SKM-1 (cell line): ENCODE measurements around the gene NFAT5.
A peak's percentile ranks its signal among the peaks of the same experiment; 100 is the strongest.
"Not testable (repeated sequence)": the region's sequence is repeated elsewhere in the genome, so short reads cannot be mapped to it uniquely, and the experiment has no call there.

ENCODE experiments used
- DNase-seq: peaks from one replicate; lab custom pipeline; 2025; ENCODE audit not compliant: unreplicated experiment; lab: John Stamatoyannopoulos, UW

Gene NFAT5

GRCh38 chr16:69546663-69547062, 19.1 kb upstream of the NFAT5 start:
- not testable (repeated sequence) for DNase-seq

- no peak for DNase-seq
Observed at GRCh38 chr16:69553332-69553731, 12.4 kb upstream of the NFAT5 start.

GRCh38 chr16:69554495-69554894, 11.3 kb upstream of the NFAT5 start:
- DNase-seq, result no peak

- peak; percentile 62 for DNase-seq
Observed at GRCh38 chr16:69555437-69555836, 10.3 kb upstream of the NFAT5 start.

GRCh38 chr16:69555867-69556266, 9.9 kb upstream of the NFAT5 start:
- DNase-seq, result no peak

- DNase-seq, result no peak
Observed at GRCh38 chr16:69559164-69559563, 6.6 kb upstream of the NFAT5 start.

- DNase-seq, result not testable (repeated sequence)
Observed at GRCh38 chr16:69561367-69561766, 4.4 kb upstream of the NFAT5 start.

GRCh38 chr16:69561901-69562300, 3.9 kb upstream of the NFAT5 start:
- DNase-seq, result no peak

GRCh38 chr16:69562813-69563212, 3.0 kb upstream of the NFAT5 start:
- no peak for DNase-seq

GRCh38 chr16:69563605-69564580, 1.9 kb upstream of the NFAT5 start:
- peak; percentile 62 for DNase-seq

GRCh38 chr16:69564845-69565670, 708 bp upstream of the NFAT5 start:
- no peak for DNase-seq

- DNase-seq, result no peak
Observed at GRCh38 chr16:69566240-69566980, 644 bp downstream of the NFAT5 start.

GRCh38 chr16:69566981-69567680, 1.4 kb downstream of the NFAT5 start:
- no peak for DNase-seq

- no peak for DNase-seq
Observed at GRCh38 chr16:69568676-69569075, 2.9 kb downstream of the NFAT5 start.

GRCh38 chr16:69578771-69579170, 13.0 kb downstream of the NFAT5 start:
- DNase-seq, result not testable (repeated sequence)

- no peak for DNase-seq
Observed at GRCh38 chr16:69579783-69580481, 14.2 kb downstream of the NFAT5 start.

GRCh38 chr16:69581297-69581696, 15.5 kb downstream of the NFAT5 start:
- no peak for DNase-seq

- not testable (repeated sequence) for DNase-seq
Observed at GRCh38 chr16:69584493-69584892, 18.7 kb downstream of the NFAT5 start.

- no peak for DNase-seq
Observed at GRCh38 chr16:69589434-69590269, 23.9 kb downstream of the NFAT5 start.
